ENCODE results near the gene TNK1. TPM values are rescaled to one million over a fixed set of nuclear protein-coding genes. Genes with fewer than 3 reads are reported as not detected.
A peak's percentile ranks its signal among the peaks of the same experiment; 100 is the strongest.

Gene TNK1
- total and polyA plus RNA-seq, 9 of the 15 experiments (the other 6 are each of a cell fraction or from before 2014, with no cell fraction given), result 0.28 to 5.2 (median 2.1) TPM

DNA sequence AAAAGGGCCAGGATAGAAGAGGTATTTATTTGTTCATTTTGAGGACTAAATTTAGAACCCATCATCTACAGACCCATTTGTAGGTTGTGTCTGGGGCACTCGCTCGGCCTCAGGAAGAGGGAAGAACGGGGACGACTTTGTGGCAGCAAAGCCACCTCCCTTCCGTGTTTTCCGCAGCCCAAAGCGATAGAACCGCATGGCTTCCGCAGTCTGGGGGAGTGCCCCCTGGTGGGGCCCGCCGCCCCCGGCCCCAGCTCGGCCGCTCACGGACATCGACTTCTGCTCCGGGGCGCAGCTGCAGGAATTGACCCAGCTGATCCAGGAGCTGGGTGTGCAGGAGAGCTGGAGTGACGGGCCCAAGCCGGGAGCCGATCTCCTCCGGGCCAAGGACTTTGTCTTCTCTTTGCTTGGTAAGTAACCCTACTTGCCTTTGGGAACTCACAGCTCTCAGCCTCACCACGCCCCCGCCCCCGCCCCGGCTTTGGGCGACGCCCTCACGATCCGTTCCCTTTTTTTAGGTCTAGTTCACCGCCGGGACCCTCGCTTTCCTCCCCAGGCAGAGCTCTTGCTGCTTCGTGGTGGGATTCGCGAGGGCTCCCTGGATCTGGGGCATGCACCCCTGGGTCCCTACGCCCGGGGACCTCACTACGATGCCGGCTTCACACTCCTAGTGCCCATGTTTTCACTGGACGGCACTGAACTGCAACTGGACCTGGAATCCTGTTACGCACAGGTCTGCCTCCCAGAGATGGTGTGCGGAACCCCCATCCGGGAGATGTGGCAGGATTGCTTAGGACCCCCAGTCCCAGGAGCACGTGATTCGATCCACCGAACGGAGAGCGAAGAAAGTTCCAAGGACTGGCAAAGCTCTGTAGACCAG lies 55.0 kb downstream of the TNK1 start (continued):
- TF ChIP-seq ZBTB40 (IDR thresholded peaks at IDR 0.05) (no peak), ZBTB40 (CRISPR knock-in tag; IDR thresholded peaks at IDR 0.05) (no peak), ZNF780A (CRISPR knock-in tag; IDR thresholded peaks at IDR 0.05) (no peak), SUPT5H (IDR thresholded peaks at IDR 0.05) (no peak; the same call in none of the 2 replicates), SMAD3 (CRISPR knock-in tag; conservative IDR thresholded peaks at IDR 0.05) (no peak), ERF (CRISPR knock-in tag; IDR thresholded peaks at IDR 0.05) (no peak), DIDO1 (tag; IDR thresholded peaks at IDR 0.05; ENCODE audit: low read depth) (no peak), ZNF551 (CRISPR knock-in tag; IDR thresholded peaks at IDR 0.05) (no peak), NR2C2 (CRISPR knock-in tag; IDR thresholded peaks at IDR 0.05) (no peak), NR2C2 (tag; IDR thresholded peaks at IDR 0.05) (no peak), ZNF197 (CRISPR knock-in tag; IDR thresholded peaks at IDR 0.05; ENCODE audit: low read depth) (no peak), MYC (IDR thresholded peaks at IDR 0.05; ENCODE audit: low read depth, low read length) (peak; percentile 89), MYC (CRISPR knock-in tag; IDR thresholded peaks at IDR 0.05; ENCODE audit: borderline replicate concordance, low read depth) (no peak), RBFOX2 (IDR thresholded peaks at IDR 0.05; ENCODE audit: low read depth, low read length) (peak; percentile 74)
- TF ChIP-seq, protein P1, sequence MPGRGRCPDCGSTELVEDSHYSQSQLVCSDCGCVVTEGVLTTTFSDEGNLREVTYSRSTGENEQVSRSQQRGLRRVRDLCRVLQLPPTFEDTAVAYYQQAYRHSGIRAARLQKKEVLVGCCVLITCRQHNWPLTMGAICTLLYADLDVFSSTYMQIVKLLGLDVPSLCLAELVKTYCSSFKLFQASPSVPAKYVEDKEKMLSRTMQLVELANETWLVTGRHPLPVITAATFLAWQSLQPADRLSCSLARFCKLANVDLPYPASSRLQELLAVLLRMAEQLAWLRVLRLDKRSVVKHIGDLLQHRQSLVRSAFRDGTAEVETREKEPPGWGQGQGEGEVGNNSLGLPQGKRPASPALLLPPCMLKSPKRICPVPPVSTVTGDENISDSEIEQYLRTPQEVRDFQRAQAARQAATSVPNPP (IDR thresholded peaks at IDR 0.05; ENCODE audit: borderline replicate concordance, insufficient read depth, insufficient read length), result no peak
- TF ChIP-seq, protein P2, sequence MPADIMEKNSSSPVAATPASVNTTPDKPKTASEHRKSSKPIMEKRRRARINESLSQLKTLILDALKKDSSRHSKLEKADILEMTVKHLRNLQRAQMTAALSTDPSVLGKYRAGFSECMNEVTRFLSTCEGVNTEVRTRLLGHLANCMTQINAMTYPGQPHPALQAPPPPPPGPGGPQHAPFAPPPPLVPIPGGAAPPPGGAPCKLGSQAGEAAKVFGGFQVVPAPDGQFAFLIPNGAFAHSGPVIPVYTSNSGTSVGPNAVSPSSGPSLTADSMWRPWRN (IDR thresholded peaks at IDR 0.05; ENCODE audit: low read depth), result no peak
